Small intestine (tissue), 7 donors: ENCODE measurements around the gene GMIP. TPM values are rescaled to one million over a fixed set of nuclear protein-coding genes. Genes with fewer than 3 reads are reported as not detected.
A peak's percentile ranks its signal among the peaks of the same experiment; 100 is the strongest.

Experiments
- DNase-seq, 2 donors: peaks; one replicate each; pipeline versions ENCODE4 v3.0.0 to v3.0.0-alpha.2; 2013
- FAIRE-seq: peaks from 2 replicates; lab custom pipeline; 2012; peaks lifted over from hg19 to GRCh38; lab: Jason Lieb, UNC
- H3K27ac ChIP-seq, 3 donors: one replicate each; pipeline ENCODE4 v1.5.1; 2013; ENCODE audit warnings: low read length in 2 of 3, mild to moderate bottlenecking in 2 of 3, control low read depth in 1 of 3, inconsistent platforms in 1 of 3, low read depth in 1 of 3, moderate library complexity in 1 of 3
- H3K27me3 ChIP-seq, 3 donors: one replicate each; pipeline ENCODE4 v1.6.1; 2013; ENCODE audit warnings: low read length in 3 of 3, inconsistent platforms in 1 of 3; ENCODE audit not compliant: control insufficient read depth in 3 of 3, insufficient read depth in 3 of 3
- H3K36me3 ChIP-seq, 3 donors: one replicate each; pipeline ENCODE4 v1.6.1; 2013; ENCODE audit warnings: low read length in 3 of 3, inconsistent platforms in 1 of 3, low read depth in 1 of 3, mild to moderate bottlenecking in 1 of 3, moderate library complexity in 1 of 3; ENCODE audit not compliant: control insufficient read depth in 3 of 3, insufficient read depth in 2 of 3
- H3K4me1 ChIP-seq, 3 donors: one replicate each; pipeline ENCODE4 v1.6.1; 2013; ENCODE audit warnings: low read length in 2 of 3, inconsistent platforms in 1 of 3, low read depth in 1 of 3, mild to moderate bottlenecking in 1 of 3, moderate library complexity in 1 of 3; ENCODE audit not compliant: control insufficient read depth in 3 of 3, insufficient read depth in 2 of 3
- H3K4me3 ChIP-seq, 3 donors: one replicate each; pipeline ENCODE4 v1.5.1; 2013; ENCODE audit warnings: low read length in 3 of 3, control low read depth in 1 of 3, inconsistent platforms in 1 of 3, low read depth in 1 of 3, mild to moderate bottlenecking in 1 of 3, moderate library complexity in 1 of 3
- H3K9me3 ChIP-seq, 2 donors: one replicate each; pipeline ENCODE4 v1.6.1; 2013; ENCODE audit warnings: low read depth in 1 of 2, low read length in 1 of 2; ENCODE audit not compliant: control insufficient read depth in 2 of 2, insufficient read depth in 1 of 2
- WGBS, 3 donors: extraction: QIAGEN DNeasy Blood & Tissue Kit; methylation state at CpG; one replicate each; pipeline ENCODE4 v1.1.7; 2013; 5-methylcytosine and 5-hydroxymethylcytosine counted together
- polyA plus RNA-seq, 4 donors: library from polyadenylated mRNA; stranded (reverse) in 3 of 4; unstranded in 1 of 4; fragments of 200-250 nt in 3 of 4; fragments of 120-200 nt in 1 of 4; gene quantifications; one replicate each; pipeline versions ENCODE4 v1.2.1 to v1.2.3, GENCODE V29; 2013
- donor health status: healthy with polysubstance abuse.
- donor health status: control.
- donor health status: control.
- donor health status: Bipolar disorder and iron deficiency.
- donor health status: healthy.

GMIP gene
- polyA plus RNA-seq, 4 donors = 8.3 to 15.1 (median 12.5) TPM

GRCh38 chr19:19588546-19588945 is 54.9 kb downstream of the GMIP start:
- Histone ChIP-seq H3K9me3 (no peaks in the 10 kb centered on the region), H3K4me3 (no peak overlapping the region), H3K4me1 (peaks cover 0 to 6% (median 2%) of the 10 kb centered on the region in 3 donors), H3K27me3 (no peaks in the 10 kb centered on the region), H3K36me3 (no peaks in the 10 kb centered on the region), H3K27ac (no peak overlapping the region)
- DNase-seq (no peak), FAIRE-seq (no peak)
- WGBS, 3 donors = 73 to 84% (median 83%) methylated on average over 2 of the region's 2 CpGs

- no peak for FAIRE-seq
- Histone ChIP-seq H3K27ac (no peak overlapping the region), H3K36me3 (no peaks in the 10 kb centered on the region), H3K4me3 (no peak overlapping the region), H3K9me3 (no peaks in the 10 kb centered on the region), H3K27me3 (no peaks in the 10 kb centered on the region), H3K4me1 (peaks cover 0 to 6% (median 2%) of the 10 kb centered on the region in 3 donors)
- whole genome bisulfite sequencing, 3 donors = 94 to 96% (median 96%) methylated on average over 5 of the region's 5 CpGs
- no peak for DNase-seq
Observed at GRCh38 chr19:19587771-19588170, 55.7 kb downstream of the GMIP start.

GRCh38 chr19:19584356-19584755 is 59.1 kb downstream of the GMIP start:
- no peak overlapping the region for H3K4me3 ChIP-seq
- H3K36me3 ChIP-seq = no peaks in the 10 kb centered on the region
- H3K27me3 ChIP-seq = no peaks in the 10 kb centered on the region
- H3K27ac ChIP-seq = no peak overlapping the region
- H3K9me3 ChIP-seq = no peaks in the 10 kb centered on the region
- no peak for FAIRE-seq
- 92 to 96% (median 94%) methylated on average over 6 of the region's 6 CpGs for WGBS, 3 donors
- H3K4me1 ChIP-seq = peaks cover 0 to 7% (median 4%) of the 10 kb centered on the region in 3 donors
- DNase-seq = no peak

GRCh38 chr19:19582471-19582870 is 61.0 kb downstream of the GMIP start:
- FAIRE-seq (no peak), DNase-seq (no peak)
- H3K27me3 ChIP-seq = no peaks in the 10 kb centered on the region
- peaks cover 0 to 7% (median 4%) of the 10 kb centered on the region in 3 donors for H3K4me1 ChIP-seq
- 89 to 95% (median 94%) methylated on average over 6 of the region's 6 CpGs for WGBS, 3 donors
- H3K4me3 ChIP-seq = no peak overlapping the region
- no peaks in the 10 kb centered on the region for H3K36me3 ChIP-seq
- H3K27ac ChIP-seq = no peak overlapping the region
- no peaks in the 10 kb centered on the region for H3K9me3 ChIP-seq

GRCh38 chr19:19581391-19581790 is 62.1 kb downstream of the GMIP start:
- Histone ChIP-seq H3K27ac (no peak overlapping the region), H3K4me1 (peaks cover 0 to 7% (median 4%) of the 10 kb centered on the region in 3 donors), H3K36me3 (no peaks in the 10 kb centered on the region), H3K4me3 (no peak overlapping the region), H3K27me3 (no peaks in the 10 kb centered on the region), H3K9me3 (no peaks in the 10 kb centered on the region)
- WGBS, 3 donors = 92 to 95% (median 93%) methylated on average over 13 of the region's 13 CpGs
- FAIRE-seq (no peak), DNase-seq (no peak)

GRCh38 chr19:19580418-19580817 is 63.0 kb downstream of the GMIP start:
- FAIRE-seq (no peak), DNase-seq (peak; percentile 49 to 88)
- peak overlapping the region in 2 of 3 donors; percentile 42 to 61 for H3K27ac ChIP-seq
- no peaks in the 10 kb centered on the region for H3K9me3 ChIP-seq
- H3K4me3 ChIP-seq = no peak overlapping the region
- peaks cover 0 to 7% (median 4%) of the 10 kb centered on the region in 3 donors for H3K4me1 ChIP-seq
- no peaks in the 10 kb centered on the region for H3K36me3 ChIP-seq
- 9 to 63% (median 63%) methylated on average over 4 of the region's 4 CpGs for WGBS, 3 donors
- H3K27me3 ChIP-seq = no peaks in the 10 kb centered on the region

- Histone ChIP-seq H3K27me3 (no peaks in the 10 kb centered on the region), H3K4me1 (peaks cover 0 to 7% (median 4%) of the 10 kb centered on the region in 3 donors), H3K9me3 (no peaks in the 10 kb centered on the region), H3K4me3 (no peak overlapping the region), H3K27ac (peak overlapping the region in 2 of 3 donors; percentile 42 to 61), H3K36me3 (no peaks in the 10 kb centered on the region)
- DNase-seq (no peak), FAIRE-seq (no peak)
- WGBS, 3 donors = 80 to 87% (median 84%) methylated on average over 25 of the region's 25 CpGs
Observed at GRCh38 chr19:19579533-19580361, 63.7 kb downstream of the GMIP start.
